Astrocyte (in vitro differentiated cells and primary cell): ENCODE data around the gene SMAD3. TPM values are rescaled to one million over a fixed set of nuclear protein-coding genes. Genes with fewer than 3 reads are reported as not detected.

Experiments
- DNase-seq: peaks from one replicate; pipeline ENCODE4 v3.0.0-alpha.2; 2010; ENCODE audit warnings: low read depth
- FAIRE-seq: peaks from 2 replicates; lab custom pipeline; 2011; peaks lifted over from hg19 to GRCh38; lab: Jason Lieb, UNC
- H2AFZ ChIP-seq: 2 replicates; pipeline ENCODE4 v1.6.0; 2012; ENCODE audit warnings: low read depth, low read length, inconsistent platforms
- H3K27ac ChIP-seq: 2 replicates; pipeline ENCODE4 v1.5.1; 2011; ENCODE audit warnings: low read depth, low read length, inconsistent platforms
- H3K27me3 ChIP-seq: 2 replicates; pipeline ENCODE4 v1.6.0; 2011; ENCODE audit warnings: low read length, inconsistent platforms; ENCODE audit not compliant: insufficient read depth
- H3K36me3 ChIP-seq: 2 replicates; pipeline ENCODE4 v1.5.1; 2011; ENCODE audit warnings: low read length, inconsistent platforms; ENCODE audit not compliant: insufficient read depth
- H3K4me1 ChIP-seq: 2 replicates; pipeline ENCODE4 v1.5.1; 2011; ENCODE audit warnings: low read length, inconsistent platforms; ENCODE audit not compliant: insufficient read depth
- H3K4me2 ChIP-seq: 2 replicates; pipeline ENCODE4 v1.6.0; 2012; ENCODE audit warnings: low read length, inconsistent platforms
- H3K4me3 ChIP-seq: 2 replicates; pipeline ENCODE4 v1.5.1; 2011; ENCODE audit warnings: low read depth, mild to moderate bottlenecking, low read length, inconsistent platforms; ENCODE audit not compliant: insufficient read depth
- H3K79me2 ChIP-seq: 2 replicates; pipeline ENCODE4 v1.6.0; 2012; ENCODE audit warnings: mild to moderate bottlenecking, low read length, inconsistent platforms; ENCODE audit not compliant: insufficient read depth
- H3K9ac ChIP-seq: 2 replicates; pipeline ENCODE4 v1.6.0; 2012; ENCODE audit warnings: mild to moderate bottlenecking, low read length, inconsistent platforms
- H3K9me3 ChIP-seq: 2 replicates; pipeline ENCODE4 v1.5.1; 2012; ENCODE audit warnings: low read depth, mild to moderate bottlenecking, low read length, inconsistent platforms; ENCODE audit not compliant: insufficient read depth
- H4K20me1 ChIP-seq: 2 replicates; pipeline ENCODE4 v1.6.0; 2012; ENCODE audit warnings: low read length, inconsistent platforms; ENCODE audit not compliant: insufficient read depth
- H3K27ac Mint-ChIP-seq: one replicate; pipeline ENCODE4 v1.8.0; 2021; ENCODE audit warnings: mild to moderate bottlenecking, mixed read lengths; ENCODE audit not compliant: unreplicated experiment
- H3K27me3 Mint-ChIP-seq: one replicate; pipeline ENCODE4 v1.8.0; 2021; ENCODE audit warnings: low read depth, mixed read lengths; ENCODE audit not compliant: unreplicated experiment
- H3K36me3 Mint-ChIP-seq: one replicate; pipeline ENCODE4 v1.8.0; 2021; ENCODE audit warnings: low read depth, mixed read lengths; ENCODE audit not compliant: unreplicated experiment
- H3K4me1 Mint-ChIP-seq: one replicate; pipeline ENCODE4 v1.8.0; 2021; ENCODE audit warnings: low read depth, mixed read lengths; ENCODE audit not compliant: unreplicated experiment
- H3K4me3 Mint-ChIP-seq: one replicate; pipeline ENCODE4 v1.8.0; 2021; ENCODE audit warnings: mild to moderate bottlenecking, moderate library complexity, mixed read lengths; ENCODE audit not compliant: unreplicated experiment
- H3K9me3 Mint-ChIP-seq: one replicate; pipeline ENCODE4 v1.8.0; 2021; ENCODE audit warnings: mild to moderate bottlenecking, mixed read lengths; ENCODE audit not compliant: unreplicated experiment
- EZH2 ChIP-seq: IDR thresholded peaks from 2 replicates; pipeline ENCODE4 v1.6.1; 2012; ENCODE audit warnings: mild to moderate bottlenecking, low read length, inconsistent platforms; ENCODE audit not compliant: insufficient read depth
- total RNA-seq: library from RNA; stranded (reverse); gene quantifications from 2 replicates; pipeline ENCODE4 v1.2.1, GENCODE V29; 2021
- TF ChIP-seq, protein P1 (sequence below): IDR thresholded peaks from 2 replicates; pipeline ENCODE4 v1.5.1; 2011; ENCODE audit warnings: low read depth, mild to moderate bottlenecking, inconsistent platforms, low read length, moderate library complexity; ENCODE audit not compliant: insufficient read depth

Gene SMAD3
- total RNA-seq, 1 donor from 2014 or later: 78.0 TPM

DNA sequence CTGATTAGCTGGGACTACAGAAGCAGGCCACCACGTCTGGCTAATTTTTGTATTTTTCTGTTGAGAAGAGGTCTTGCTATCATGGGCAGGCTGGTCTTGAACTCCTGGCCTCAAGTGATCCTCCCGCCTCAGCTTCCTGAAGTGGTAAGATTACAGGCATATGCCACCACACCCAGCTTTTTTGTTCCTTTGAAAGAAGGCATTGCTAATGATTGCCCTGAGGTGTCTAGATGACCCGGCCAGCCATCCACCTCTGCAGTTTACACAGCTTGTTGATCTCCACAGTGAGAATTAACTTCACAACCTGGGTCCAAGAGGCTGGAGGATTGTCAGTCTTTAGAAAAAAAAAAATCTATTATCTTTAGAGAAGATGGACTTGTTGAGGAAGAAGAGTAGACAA is 58.7 kb downstream of the SMAD3 start:
- DNase-seq: no peak
- no peak for TF ChIP-seq EZH2
- FAIRE-seq: no peak
- no peaks in the 10 kb centered on the region for H3K27me3 ChIP-seq
- H3K4me1 ChIP-seq: peaks cover 72% of the 10 kb centered on the region
- H3K9me3 ChIP-seq: no peaks in the 10 kb centered on the region
- H3K27ac ChIP-seq: peak overlapping the region; percentile 97
- Mint-ChIP-seq H3K27me3 (no peaks in the 10 kb centered on the region), H3K27ac (peak overlapping the region; percentile 41), H3K36me3 (peaks cover 6% of the 10 kb centered on the region), H3K9me3 (no peaks in the 10 kb centered on the region), H3K4me1 (peaks cover 73% of the 10 kb centered on the region), H3K4me3 (no peak overlapping the region)
- no peak overlapping the region for H3K4me3 ChIP-seq
- H2AFZ ChIP-seq: no peak overlapping the region
- H4K20me1 ChIP-seq: no peaks in the 10 kb centered on the region
- H3K9ac ChIP-seq: peak overlapping the region; percentile 80
- H3K79me2 ChIP-seq: peaks cover 72% of the 10 kb centered on the region
- H3K4me2 ChIP-seq: no peak overlapping the region
- no peaks in the 10 kb centered on the region for H3K36me3 ChIP-seq

DNA sequence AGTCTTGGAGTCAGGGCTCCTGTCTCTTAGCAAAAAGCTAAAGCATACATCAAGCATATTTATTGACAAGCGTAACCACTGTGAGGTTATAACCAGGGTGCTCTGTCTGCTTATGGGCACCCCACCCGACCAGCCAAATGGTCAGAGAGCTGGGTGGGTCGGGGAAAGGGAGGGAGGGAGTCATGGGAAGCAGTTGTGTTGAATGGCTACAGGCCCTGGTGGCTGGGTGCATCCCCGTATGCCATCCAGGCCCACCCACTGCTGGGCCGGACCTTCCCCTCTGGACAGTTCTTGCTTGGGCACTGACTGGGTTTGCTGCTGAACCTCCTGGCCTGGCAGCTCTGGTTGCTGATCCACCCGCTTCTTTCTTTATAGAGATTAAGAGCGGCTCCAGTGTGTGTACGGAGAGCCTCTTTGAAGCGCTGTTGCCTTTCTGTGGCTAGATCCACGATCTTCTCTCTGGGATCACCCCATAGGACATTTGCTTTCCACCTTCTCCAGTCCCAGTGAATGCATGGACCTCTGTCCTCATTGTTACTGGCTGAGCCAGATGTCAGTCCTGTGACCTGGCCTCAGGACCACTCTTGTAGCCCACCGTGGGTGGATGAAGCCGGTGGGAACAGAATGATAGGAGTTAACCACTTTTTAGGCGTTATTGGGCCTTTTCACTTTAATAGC is 59.6 kb downstream of the SMAD3 start:
- Histone ChIP-seq H3K27me3 (no peaks in the 10 kb centered on the region), H3K4me1 (peaks cover 69% of the 10 kb centered on the region), H3K4me2 (peak overlapping the region; percentile 72), H3K79me2 (peaks cover 75% of the 10 kb centered on the region), H2AFZ (no peak overlapping the region), H3K9ac (peak overlapping the region; percentile 80), H4K20me1 (no peaks in the 10 kb centered on the region), H3K27ac (peak overlapping the region; percentile 97), H3K4me3 (no peak overlapping the region), H3K36me3 (no peaks in the 10 kb centered on the region), H3K9me3 (no peaks in the 10 kb centered on the region)
- Mint-ChIP-seq H3K4me1 (peaks cover 74% of the 10 kb centered on the region), H3K4me3 (no peak overlapping the region), H3K9me3 (no peaks in the 10 kb centered on the region), H3K27me3 (no peaks in the 10 kb centered on the region), H3K36me3 (peaks cover 4% of the 10 kb centered on the region), H3K27ac (peak overlapping the region; percentile 88)
- FAIRE-seq (no peak), DNase-seq (no peak)
- no peak for TF ChIP-seq EZH2
- TF ChIP-seq, protein P1, sequence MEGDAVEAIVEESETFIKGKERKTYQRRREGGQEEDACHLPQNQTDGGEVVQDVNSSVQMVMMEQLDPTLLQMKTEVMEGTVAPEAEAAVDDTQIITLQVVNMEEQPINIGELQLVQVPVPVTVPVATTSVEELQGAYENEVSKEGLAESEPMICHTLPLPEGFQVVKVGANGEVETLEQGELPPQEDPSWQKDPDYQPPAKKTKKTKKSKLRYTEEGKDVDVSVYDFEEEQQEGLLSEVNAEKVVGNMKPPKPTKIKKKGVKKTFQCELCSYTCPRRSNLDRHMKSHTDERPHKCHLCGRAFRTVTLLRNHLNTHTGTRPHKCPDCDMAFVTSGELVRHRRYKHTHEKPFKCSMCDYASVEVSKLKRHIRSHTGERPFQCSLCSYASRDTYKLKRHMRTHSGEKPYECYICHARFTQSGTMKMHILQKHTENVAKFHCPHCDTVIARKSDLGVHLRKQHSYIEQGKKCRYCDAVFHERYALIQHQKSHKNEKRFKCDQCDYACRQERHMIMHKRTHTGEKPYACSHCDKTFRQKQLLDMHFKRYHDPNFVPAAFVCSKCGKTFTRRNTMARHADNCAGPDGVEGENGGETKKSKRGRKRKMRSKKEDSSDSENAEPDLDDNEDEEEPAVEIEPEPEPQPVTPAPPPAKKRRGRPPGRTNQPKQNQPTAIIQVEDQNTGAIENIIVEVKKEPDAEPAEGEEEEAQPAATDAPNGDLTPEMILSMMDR: no peak

DNA sequence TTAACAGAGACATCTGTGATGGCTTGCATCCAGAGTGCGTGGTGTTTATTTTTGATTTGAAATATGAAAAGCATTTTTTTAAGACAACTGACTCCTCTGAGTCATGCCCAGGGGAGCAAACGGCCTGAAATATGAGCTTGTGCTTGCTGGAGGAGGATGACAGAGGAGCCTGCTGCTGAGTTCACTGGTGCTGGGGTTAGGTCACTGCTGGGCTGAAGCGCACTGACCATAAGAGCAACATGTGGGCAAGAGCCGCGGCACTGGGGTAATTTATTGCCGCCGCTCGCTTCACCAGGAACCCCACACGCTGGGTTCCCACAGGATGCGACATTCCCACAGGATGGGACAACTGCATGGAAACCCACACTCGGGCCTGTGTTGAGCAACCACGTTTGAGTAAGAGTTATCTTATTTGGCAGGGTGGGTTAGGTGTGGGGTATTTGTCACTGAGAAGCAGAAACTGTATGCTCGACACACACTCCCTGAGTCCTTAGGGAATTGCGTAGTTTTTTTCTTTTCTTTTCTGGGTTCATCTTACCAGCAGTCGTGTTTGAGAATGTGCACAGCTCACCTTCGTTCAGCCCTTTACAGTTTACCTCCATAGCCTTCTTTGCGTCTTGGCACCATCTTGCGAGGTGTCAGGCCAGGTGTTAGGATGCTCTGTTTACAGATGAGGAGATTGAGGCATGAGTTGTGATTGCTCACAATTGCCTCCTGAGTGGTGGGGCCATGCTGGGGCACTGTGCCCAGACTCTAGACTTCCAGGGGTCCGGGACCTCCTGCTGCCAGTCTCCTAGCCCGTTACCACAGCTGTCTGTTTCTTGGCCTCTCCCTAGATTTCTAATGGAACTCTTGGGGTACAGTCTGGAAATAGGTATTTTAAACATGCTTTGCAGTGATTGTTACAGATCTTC is 60.4 kb downstream of the SMAD3 start:
- no peaks in the 10 kb centered on the region for H3K36me3 ChIP-seq

More for the DNA sequence above, 60.4 kb downstream of the SMAD3 start:
- peak overlapping the region; percentile 80 for H3K9ac ChIP-seq
- no peak overlapping the region for H2AFZ ChIP-seq
- no peaks in the 10 kb centered on the region for H3K27me3 ChIP-seq
- Mint-ChIP-seq H3K27me3 (no peaks in the 10 kb centered on the region), H3K4me3 (no peak overlapping the region), H3K9me3 (no peaks in the 10 kb centered on the region), H3K27ac (peak overlapping the region; percentile 88), H3K4me1 (peaks cover 70% of the 10 kb centered on the region), H3K36me3 (peaks cover 9% of the 10 kb centered on the region)
- peak; percentile 58 for FAIRE-seq
- peaks cover 78% of the 10 kb centered on the region for H3K79me2 ChIP-seq
- peak; percentile 98 for DNase-seq
- H3K9me3 ChIP-seq: no peaks in the 10 kb centered on the region
- H4K20me1 ChIP-seq: no peaks in the 10 kb centered on the region
- H3K4me2 ChIP-seq: peak overlapping the region; percentile 72
- peak overlapping the region; percentile 29 for H3K4me3 ChIP-seq
- TF ChIP-seq EZH2: no peak
- TF ChIP-seq, protein P1: no peak
- peaks cover 61% of the 10 kb centered on the region for H3K4me1 ChIP-seq
- H3K27ac ChIP-seq: peak overlapping the region; percentile 97
